Left renal cortex interstitium (tissue), 4 donors: ENCODE data around the gene CCDC12. TPM values are rescaled to one million over a fixed set of nuclear protein-coding genes. Genes with fewer than 3 reads are reported as not detected.

Source experiments
- DNase-seq, 4 donors: peaks; one replicate each; pipeline ENCODE4 v3.0.0-alpha.2; 2013; ENCODE audit warnings: low read depth in 4 of 4, low spot score in 2 of 4, missing footprints in 1 of 4
- polyA plus RNA-seq, 4 donors: library from polyadenylated mRNA; unstranded; fragments of 120-200 nt; gene quantifications; one replicate each; pipeline ENCODE4 v1.2.1, GENCODE V29; 2013; ENCODE audit not compliant: insufficient read length in 4 of 4

Gene CCDC12
- polyA plus RNA-seq, 4 donors = 52.4 to 67.5 (median 57.7) TPM

DNA sequence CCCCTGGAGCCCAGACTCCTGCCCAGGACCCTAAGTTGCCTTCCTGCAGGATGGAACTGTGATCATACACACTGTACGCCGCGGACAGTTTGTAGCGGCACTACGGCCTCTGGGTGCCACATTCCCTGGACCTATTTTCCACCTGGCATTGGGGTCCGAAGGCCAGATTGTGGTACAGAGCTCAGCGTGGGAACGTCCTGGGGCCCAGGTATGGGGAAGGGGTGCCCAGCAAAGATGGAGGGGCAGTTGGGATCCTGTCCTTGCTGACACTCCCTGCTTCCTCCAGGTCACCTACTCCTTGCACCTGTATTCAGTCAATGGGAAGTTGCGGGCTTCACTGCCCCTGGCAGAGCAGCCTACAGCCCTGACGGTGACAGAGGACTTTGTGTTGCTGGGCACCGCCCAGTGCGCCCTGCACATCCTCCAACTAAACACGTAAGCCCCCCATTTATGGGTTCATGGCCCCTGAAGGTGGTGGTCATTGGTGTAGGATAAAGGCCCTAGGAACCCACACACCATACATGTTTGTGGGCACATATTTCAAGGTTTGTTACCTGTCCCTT, 31.8 kb upstream of the CCDC12 start:
- no peak for DNase-seq

- no peak for DNase-seq
Measured at GRCh38 chr3:47007482-47008233, 31.1 kb upstream of the CCDC12 start.

DNA sequence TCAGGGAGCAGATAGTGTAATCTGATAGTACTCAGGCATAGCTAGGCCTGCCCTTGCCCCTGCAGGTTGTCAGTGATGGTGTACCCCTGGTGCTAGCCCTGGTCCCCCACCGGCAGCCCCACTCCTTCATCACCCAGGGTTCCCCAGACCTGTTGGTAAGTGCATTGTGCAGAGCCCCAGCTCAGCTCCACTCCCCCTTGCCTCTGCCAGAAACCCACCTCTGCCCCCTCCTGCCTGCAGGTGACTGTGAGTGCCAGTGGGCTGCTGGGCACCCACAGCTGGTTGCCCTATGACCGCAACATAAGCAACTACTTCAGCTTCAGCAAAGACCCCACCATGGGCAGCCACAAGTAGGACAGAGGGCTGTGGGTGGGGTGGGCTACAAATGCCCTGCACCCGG, 30.5 kb upstream of the CCDC12 start:
- DNase-seq = no peak

- DNase-seq = no peak
Measured at GRCh38 chr3:47006145-47006651, 29.7 kb upstream of the CCDC12 start.

DNA sequence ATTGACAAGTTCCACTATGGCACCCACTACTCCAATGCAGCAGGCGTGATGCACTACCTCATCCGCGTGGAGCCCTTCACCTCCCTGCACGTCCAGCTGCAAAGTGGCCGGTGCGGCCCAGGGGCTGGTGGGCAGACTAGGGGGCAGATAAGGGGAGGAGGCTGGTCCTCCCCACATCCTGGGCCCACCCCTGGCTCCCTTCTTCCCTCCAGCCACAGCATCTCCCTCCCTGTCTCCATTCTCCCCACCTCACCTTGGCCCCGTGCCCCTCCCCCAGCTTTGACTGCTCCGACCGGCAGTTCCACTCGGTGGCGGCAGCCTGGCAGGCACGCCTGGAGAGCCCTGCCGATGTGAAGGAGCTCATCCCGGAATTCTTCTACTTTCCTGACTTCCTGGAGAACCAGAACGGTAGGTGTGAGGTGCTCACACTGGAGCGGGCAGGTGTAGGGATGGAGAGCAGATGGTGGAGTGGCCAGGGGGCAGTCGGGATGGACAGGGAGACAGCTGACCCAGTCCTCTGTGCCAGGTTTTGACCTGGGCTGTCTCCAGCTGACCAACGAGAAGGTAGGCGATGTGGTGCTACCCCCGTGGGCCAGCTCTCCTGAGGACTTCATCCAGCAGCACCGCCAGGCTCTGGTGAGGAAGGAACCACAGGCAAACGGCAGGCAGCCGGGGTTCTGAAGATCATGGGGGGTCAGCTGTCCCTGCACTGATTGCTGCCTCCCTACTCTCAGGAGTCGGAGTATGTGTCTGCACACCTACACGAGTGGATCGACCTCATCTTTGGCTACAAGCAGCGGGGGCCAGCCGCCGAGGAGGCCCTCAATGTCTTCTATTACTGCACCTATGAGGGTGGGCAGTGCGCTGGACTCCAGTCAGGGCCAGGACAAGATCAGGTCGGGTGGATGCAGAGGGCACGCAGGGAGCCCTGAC, 28.9 kb upstream of the CCDC12 start:
- no peak for DNase-seq

- no peak for DNase-seq
Measured at GRCh38 chr3:47004369-47005211, 28.0 kb upstream of the CCDC12 start.

DNA sequence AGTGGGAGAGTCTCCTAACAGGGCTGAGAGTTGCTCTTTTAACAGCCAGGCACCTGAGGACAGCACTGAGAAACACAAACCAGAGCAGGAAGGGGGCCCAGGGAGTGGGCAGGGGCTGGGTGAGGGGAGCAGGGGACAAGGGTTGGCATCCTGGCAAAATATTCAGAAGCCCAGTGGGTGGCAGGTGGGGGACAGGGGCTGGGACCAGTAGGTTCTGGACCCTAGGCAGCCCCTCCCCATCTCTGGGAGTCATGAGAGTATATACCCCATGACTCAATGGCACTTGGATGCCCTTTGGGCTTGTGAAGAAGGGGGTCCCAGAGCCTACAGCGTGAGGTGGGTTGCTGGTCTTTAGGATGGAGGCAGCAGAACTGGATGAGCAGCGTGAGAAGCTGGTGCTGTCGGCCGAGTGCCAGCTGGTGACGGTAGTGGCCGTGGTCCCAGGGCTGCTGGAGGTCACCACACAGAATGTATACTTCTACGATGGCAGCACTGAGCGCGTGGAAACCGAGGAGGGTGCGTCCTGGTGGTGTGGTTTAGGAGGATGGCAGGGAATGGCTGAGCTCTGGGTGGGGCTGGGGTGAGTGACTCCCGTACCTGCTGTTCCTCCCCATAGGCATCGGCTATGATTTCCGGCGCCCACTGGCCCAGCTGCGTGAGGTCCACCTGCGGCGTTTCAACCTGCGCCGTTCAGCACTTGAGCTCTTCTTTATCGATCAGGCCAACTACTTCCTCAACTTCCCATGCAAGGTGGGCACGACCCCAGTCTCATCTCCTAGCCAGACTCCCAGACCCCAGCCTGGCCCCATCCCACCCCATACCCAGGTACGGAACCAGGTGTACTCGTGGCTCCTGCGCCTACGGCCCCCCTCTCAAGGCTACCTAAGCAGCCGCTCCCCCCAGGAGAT, 27.2 kb upstream of the CCDC12 start:
- no peak for DNase-seq

DNA sequence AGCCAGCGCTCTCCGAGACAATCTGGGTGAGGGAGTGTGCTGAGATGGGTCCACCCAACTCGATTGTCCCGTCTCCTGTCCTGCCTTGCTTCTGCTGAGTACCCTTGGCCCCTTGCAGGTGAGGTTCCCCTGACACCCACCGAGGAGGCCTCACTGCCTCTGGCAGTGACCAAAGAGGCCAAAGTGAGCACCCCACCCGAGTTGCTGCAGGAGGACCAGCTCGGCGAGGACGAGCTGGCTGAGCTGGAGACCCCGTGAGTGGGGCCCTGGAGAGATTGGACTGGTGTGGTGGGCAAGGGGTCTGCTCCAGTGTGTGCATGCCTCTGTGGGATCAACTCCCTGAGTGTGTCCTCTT, 26.5 kb upstream of the CCDC12 start:
- DNase-seq = no peak

GRCh38 chr3:47002171-47003055, 25.9 kb upstream of the CCDC12 start:
- DNase-seq = no peak

DNA sequence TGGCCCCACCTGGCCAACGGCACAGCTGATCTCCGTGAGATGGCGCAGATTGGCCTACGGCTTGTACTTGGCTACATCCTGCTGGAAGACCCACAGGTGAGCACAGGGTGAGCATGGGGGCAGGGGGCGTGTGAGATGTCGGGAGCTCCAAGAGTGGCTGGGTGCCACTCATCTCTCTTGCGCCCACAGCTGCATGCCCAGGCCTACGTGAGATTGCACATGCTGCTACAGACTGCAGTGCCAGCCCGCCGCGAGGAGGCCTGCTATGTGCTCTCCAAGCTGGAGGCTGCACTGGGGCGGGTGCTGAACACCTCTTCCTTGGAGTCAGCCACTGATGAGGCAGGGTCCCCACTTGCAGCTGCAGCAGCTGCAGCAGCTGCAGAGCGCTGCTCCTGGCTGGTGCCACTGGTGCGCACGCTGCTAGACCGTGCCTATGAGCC, 25.2 kb upstream of the CCDC12 start:
- no peak for DNase-seq

- no peak for DNase-seq
Measured at GRCh38 chr3:47000922-47001730, 24.6 kb upstream of the CCDC12 start.

DNA sequence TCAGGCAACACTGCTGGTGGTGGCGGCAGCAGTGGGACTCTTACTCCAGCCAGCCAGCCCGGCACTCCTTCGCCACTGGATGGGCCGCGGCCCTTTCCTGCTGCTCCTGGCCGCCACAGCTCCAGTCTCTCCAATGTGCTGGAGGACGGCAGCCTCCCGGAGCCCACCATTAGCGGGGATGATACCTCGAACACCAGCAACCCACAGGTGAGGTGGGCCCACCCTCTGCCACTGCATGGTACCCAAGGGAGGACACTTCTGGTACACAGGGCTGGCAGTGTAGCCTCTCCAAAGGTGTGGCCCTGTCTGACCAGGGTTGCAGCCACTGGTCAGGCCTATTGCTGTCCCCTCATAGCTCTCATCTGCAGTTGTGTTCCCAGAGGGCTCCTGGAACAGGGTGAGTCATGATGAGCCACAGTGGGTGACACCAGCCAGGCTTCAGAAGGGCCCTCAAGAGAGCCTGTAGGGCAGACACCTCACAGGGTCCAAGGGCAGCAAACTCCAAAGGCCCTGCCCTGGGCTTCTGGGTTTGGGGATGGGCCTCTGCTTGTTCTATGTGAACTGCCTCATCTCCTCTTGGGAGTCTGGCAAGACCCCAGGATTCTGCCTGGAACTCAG, 23.8 kb upstream of the CCDC12 start:
- no peak for DNase-seq

DNA sequence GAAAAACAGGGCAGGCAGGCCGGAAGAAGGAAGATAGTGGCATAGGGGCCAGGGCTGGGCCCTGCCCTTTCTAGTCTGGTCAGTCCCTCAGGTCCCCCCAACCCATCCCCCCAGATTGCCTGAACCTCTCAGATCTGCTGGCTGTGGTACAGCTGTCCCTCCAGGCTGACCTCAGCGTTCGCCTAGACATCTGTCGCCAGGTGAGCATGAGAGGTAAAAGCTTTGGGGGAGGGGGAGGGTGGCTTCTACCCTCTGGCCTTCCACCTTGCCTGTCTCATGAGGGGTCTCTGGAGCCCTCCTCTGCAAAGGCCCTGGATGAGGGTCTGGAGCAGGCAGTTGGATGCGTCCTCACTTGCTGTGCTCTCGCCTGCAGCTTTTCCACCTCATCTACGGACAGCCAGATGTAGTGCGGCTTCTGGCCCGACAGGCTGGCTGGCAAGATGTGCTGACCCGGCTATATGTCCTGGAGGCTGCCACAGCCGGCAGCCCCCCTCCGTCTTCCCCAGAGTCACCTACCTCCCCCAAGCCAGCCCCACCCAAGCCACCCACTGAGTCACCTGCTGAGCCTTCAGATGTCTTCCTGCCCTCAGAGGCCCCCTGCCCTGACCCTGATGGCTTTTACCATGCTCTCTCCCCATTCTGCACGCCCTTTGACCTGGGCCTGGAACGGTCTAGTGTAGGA, 23.1 kb upstream of the CCDC12 start:
- no peak for DNase-seq

DNA sequence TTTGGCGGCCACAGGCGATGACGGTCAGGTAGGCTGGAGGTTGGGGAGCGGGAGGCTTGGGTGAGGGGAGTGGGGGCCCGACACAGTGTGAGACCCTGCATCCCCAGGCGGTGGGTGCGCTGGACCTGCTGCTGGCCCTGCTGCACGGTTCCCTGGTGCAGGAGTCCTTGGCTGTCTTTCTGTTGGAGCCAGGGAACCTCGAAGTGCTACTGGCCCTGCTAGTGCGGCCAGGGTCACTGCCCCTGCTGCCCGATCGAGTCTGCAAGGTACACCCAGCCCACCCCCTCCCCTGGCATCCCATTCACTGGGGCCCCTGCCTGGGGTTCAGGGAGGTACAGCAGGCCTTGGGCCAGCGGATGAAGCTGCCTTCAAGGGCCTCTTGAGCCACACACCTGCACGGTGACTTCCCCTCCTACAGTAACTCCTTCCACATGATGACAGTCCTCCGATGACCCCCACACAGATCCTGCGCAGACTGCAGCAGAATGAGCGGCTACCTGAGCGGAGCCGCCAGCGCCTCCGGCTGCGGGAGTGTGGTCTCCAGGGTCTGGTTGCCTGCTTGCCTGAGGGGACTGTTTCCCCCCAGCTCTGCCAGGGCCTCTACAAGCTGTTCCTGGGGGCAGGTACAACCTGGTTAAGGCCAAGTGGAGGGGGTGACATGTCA, 22.4 kb upstream of the CCDC12 start:
- DNase-seq = no peak

DNA sequence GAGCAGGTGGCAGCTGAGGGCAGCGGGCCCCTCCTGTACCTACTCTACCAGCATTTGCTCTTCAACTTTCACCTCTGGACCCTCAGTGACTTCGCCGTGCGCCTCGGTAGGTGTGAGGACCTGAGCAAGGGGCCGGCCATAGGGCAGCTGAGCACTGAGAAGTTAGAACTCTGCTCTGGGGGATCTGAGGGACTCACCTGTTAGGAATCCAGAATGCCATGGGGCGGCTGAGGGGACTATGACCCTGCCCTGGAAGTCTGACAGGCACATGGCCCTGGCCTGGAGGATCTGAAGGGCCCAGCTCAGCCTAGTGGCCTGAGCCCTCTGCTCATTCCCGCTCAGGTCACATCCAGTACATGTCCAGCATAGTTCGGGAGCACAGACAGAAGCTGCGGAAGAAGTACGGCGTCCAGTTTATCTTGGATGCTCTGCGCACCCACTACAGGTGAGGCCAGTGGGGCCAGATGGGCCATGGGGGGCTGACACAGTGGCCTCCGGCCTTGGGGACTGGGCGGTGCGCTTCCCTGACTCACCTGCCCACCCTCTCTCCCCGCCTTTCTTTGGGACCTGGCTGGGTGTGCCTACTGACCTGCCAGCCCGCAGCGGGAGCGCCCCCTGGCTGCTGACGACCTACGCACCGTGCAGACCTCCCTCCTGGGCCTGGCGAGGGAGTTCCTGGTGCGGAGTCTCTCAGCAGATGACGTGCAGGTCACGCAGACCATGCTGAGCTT, 21.7 kb upstream of the CCDC12 start:
- DNase-seq = no peak
